HG03378 (cell line): ENCODE results near the gene KIF5C.

Source experiments
- ATAC-seq: cut with Tn5 transposase; IDR thresholded peaks from one replicate; pipeline ENCODE4 v1.9.1; 2021; ENCODE audit warnings: mild to moderate bottlenecking, moderate library complexity; ENCODE audit not compliant: unreplicated experiment

KIF5C gene

DNA sequence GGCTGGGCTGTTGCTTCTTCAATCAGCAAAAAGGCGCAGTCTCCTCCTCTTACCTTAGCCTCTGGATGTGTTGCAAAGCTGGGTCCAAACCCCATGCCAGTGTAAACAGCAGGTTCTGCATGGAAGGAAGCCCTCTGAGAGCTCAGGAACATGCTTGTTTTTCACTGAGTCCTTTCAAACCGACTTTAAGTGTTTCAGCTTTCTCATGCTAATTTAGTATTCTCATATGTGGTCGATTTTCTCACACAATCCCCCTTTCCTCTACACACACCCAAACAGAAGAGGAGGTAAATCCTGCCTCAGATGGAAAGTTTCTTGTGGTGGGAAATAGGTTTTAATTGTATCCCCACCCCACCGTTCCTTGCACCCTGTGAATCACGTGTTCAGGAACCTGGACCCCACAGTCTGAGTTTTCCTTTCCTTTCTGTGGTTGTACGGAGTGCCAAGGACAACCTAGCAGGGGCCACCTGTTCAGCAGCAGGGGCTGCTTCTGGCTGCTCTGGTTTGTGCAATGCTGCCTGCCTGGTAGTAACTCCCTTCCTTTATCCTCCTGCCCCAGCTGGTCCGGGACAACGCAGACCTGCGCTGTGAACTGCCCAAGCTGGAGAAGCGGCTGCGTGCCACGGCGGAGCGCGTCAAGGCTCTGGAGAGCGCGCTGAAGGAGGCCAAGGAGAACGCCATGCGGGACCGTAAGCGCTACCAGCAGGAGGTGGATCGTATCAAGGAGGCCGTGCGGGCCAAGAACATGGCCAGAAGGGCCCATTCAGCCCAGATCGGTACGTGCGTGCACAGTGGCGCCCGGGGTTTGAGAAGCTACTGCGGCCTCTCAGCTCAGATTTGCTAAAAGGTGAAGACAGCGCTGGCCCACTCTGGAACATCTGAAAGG is 134.8 kb downstream of the KIF5C start:
- ATAC-seq: no peak

GRCh38 chr2:149012545-149012944 is 137.5 kb downstream of the KIF5C start:
- no peak for ATAC-seq

DNA sequence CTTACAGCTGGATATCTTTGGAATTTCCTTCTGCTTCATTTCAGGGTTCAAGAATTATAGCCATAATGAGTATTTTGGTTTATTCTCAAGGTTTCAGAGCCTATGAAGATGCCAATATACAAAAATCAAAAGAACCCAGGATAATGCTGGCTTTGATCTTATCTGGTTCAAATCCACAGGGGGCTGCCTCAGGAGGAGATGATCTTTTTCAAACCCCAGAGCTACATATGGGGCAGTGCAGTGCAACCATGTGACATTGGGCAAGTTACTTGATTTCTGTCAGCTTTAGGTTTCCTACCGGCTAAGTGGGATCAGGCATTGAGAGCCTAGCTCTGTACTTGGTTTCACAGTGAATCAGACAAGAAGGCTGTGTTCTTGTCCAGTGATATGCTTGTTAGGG is 140.5 kb downstream of the KIF5C start:
- ATAC-seq: no peak

GRCh38 chr2:149015926-149016563 is 141.0 kb downstream of the KIF5C start:
- ATAC-seq: no peak

- ATAC-seq: no peak
Observed at GRCh38 chr2:149017116-149017985, 142.3 kb downstream of the KIF5C start.

DNA sequence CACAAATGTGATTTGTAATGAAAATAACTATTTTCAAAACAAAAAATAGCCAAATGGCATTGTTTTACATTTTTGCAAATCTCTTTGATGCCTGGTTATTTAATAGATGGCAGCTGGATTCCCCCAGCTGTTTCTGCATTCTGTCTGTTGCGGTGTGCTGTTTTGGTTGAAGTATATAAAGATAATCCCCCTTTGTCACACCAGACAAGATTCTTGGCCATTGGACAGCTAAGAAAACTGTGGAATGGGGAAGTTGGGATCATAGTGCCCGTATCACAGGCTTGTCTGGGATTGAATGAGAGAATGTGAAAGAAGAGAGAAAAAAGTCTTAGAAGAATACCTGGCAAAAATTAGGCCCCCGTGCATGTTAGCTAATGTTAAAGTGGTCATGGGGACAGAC is 144.0 kb downstream of the KIF5C start:
- ATAC-seq: no peak

DNA sequence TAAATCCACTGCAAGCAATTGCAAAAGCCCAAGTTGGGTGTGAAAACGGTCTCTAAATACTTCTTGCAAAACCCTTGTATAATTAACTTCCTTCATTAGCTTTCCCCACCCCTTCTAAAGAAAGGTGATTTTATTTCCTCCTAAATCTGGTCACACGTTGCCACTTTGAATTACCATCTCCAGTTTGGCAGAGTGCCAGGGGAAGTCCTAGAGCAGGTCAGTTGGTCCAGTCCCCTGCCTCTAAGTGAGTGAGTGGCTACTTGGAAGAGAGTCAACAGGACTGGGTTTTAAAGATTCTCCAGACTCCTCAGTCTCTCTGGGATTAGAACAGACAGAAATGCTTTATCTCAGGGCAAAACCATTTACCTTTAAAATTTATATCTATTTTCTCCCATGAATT is 144.7 kb downstream of the KIF5C start:
- no peak for ATAC-seq

DNA sequence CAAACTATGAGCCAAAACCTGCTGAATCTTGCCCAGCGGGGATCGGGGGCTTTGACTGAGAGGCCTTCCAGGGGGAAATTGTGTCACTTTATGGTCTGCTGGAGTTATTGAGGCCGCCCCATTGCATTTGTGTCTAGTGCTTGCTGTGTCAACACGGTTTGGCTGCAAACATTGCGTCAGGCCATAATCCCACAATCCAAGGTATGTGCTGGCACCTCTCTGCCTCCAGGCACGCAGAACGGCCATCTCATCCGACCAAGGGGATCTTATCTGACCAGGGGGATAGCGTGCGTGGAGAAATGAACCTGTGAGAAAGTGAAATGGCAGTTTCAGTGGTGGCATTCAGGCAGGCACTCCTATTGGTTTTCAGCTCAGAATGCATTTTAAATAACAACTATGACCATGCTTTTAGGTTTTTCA is 145.4 kb downstream of the KIF5C start:
- peak; percentile 54 for ATAC-seq

DNA sequence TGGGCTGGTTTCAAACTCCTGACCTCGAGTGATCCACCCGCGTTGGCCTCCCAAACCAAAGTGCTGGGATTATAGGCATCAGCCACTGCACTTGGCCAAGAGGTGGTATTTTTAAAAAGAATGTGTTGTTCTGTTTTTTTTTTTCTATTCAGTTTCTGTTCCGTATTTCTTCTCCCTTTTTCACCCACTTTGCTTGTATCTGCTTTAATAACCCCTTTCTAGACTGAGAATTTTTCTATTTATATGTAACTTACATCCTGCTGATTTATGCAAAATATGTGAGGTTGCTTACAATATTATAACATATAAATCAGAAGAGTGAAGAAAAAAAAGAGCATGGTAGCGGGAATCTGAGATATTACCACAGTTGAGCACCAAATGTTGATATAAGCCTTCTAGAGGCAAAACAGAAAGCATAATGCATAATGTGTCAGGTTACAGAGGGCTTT is 146.3 kb downstream of the KIF5C start:
- peak; percentile 65 for ATAC-seq

- ATAC-seq: peak; percentile 45
Observed at GRCh38 chr2:149021761-149022160, 146.7 kb downstream of the KIF5C start.

DNA sequence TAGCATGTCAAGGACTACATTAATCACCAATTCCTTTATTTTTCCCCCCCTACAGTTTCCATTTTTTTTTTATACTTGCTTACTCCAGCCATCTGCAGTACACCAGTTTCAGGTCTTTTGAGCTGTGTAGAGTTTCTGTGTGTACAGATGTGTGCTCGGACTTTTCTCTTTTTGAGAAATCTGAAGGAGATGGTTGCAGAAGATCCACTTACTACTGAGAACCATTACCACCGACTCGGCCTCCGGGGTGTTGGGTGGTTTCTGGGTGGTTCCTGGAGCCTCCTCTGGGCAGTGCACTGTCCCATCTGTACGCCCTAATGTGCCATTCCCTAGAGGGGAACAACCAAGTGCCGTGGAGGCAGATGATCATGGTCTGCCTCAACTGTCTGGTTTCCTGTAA is 148.1 kb downstream of the KIF5C start:
- ATAC-seq: no peak

DNA sequence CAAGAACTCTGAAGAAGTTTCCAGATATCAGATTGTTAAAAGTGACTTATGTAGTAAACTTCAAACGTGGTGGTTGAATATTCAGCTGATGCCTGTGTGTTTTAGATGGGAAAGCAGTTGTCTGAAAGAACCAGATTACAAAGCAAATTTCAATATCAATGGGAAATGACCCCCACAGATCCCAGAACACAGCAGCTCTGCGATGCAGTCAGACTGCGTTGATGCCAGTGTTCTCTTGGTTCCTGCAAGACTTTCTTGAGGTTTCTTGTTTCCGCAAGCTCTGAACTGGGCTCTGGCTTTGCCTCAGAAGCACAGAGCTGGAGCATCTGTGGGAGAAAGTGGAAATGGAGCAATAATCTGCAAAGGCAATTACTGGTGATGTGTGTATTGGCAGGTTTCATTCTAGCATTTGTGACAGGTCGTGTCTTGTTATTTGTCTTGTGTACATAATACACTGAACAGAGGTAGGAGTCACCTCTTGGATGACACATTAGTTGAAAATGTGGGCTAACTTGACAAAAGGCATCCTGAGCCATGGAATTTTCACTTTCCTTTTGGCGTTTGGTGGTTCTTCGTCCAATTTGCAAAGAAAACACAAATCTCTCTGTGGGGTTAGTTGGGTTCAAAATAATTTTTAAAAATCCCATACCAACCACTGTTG is 152.7 kb downstream of the KIF5C start:
- ATAC-seq: no peak

- no peak for ATAC-seq
Observed at GRCh38 chr2:149028377-149028776, 153.3 kb downstream of the KIF5C start.

DNA sequence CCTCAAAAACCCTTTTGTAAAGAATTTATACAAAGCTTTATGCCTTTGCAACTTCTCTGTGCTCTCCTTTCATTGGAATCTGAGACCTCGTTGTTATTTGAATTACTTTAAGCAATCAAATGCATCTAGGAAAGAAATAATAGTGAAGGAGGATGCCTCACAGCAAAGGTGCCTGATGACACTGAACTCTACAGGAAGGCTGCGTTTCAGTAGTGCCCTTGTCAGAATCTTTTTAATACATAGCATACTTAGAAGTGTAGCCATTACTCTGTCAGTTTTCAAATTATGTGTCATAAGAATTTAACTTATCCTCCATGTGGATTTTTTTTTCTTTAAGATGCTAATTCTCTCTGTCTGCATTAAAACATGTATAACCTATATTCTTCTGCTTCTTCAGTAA is 153.9 kb downstream of the KIF5C start:
- no peak for ATAC-seq

DNA sequence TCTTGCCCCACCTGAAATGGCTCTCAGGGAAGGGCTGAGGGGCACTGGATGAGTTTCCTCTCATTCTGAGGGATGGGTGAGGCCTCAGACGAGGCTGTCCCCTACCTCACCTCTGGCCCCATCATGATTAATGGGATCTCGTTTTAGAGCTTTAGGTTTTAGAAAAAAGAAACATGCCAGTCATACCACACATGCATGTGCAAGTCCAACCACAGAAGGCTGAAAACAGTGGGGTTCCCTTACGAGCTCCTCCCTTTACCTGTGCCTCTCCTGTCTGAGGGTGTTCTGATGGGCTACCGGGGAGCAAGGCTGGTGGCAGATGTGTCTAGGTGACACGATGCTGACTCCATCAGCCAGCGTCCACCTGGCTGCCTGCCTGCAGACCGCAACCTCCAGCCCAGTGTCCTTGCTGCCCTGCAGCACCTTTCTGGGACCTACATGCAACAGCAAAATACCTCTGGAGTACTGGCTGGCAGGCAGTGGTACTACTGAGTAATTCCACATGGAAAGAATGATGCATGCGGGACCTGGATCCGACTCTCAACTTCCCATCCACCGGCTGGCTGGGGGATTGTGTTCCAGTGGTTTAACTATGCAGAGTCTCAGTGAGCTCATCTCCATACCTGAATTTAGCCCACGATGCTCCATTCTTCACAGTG is 154.4 kb downstream of the KIF5C start:
- no peak for ATAC-seq

DNA sequence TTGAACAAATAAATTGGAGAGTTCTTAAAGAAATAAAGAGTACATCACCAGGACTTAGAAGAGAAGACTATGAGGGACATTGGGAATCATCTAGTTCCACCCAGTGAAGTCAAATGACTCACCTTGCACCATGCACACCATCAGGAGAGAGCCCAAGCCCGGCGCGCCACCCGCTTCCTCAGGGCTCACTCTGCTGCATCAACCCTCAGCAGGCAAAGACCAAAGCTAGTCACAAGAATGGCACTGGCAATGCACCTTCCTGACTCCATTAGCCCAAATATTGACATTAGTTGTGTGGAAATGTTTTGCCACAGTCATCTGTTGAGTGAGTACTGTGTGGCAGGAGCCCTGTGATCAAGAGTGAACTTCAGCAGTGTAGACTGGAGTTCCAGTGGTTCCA is 156.4 kb downstream of the KIF5C start:
- no peak for ATAC-seq

DNA sequence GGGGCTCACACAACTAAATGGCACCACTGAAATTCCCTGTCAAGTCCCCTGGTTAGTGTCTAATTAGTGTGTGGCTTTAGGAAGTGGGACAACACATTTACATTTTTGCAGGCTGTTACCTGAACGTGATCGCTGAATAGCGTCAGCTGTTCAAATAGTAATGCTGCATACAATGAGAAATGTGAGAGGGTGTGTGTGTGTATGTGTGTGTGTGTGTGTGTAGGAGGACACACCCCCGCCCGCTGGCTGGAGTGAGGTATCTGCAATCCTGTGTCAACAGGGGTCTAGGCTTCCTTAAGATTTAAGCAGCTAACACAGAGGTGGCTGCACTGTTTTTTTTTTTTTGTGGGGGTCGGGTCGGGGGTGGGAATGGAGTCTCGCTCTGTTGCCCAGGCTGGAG is 158.7 kb downstream of the KIF5C start:
- ATAC-seq: no peak

GRCh38 chr2:149034406-149034805 is 159.4 kb downstream of the KIF5C start:
- ATAC-seq: no peak

DNA sequence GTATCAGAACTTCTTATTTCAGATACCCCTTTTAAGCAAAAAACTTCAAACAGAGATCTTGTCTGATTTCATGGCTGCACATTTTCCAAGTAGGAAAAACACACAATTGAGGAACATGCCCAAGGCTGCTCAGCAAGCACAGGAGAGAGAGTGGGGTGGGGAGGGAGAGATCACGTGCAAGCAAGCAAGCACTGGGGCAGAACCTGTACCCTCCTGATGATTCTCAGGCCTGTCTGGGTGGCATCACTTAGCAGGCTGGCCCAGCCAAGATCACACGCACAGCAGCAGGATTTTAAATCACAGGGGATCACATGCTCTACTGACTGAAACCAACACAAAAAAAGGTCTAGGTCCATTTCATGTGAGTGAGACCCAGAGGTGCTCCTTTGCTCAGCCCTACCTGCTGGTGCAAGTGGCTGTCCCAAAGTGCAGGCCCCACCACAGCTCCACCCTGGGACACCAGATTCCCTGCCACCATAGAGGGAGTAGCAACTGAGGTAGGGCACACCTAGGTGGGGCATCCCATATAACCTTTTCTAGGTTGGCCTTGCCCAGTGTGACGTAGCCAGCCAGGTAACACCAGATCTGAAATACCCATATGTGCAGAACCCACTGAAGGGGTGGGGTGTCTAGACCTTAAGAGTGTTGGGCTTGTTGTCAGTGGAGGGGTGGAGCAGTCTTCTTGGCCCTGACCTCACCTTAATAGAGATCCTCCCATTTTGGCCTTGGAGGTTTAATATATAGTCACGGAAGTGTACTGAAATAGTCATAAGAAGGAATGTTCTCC is 161.7 kb downstream of the KIF5C start:
- no peak for ATAC-seq

DNA sequence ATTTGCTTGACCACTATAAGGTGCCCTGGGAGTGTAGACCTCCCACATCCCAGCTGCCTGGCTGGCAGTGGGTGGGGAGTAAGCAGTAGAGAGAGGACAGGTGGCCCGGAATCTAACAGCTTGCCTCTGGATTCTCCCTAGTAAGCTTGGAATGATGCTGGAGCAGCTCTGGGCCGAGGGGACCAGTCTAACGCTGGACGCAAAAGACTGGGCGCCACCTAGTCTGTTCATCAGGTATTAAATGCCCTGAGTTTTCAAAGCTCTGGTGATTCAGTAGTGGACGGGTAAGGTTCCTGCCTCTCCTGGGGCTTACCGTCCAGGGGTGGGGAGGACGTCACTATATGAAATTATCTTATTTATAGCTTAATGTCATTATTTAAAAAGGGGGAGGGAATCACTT is 162.8 kb downstream of the KIF5C start:
- ATAC-seq: no peak
